GM13976 (cell line): Measurements from ENCODE around the gene BTBD10.
"Not testable (repeated sequence)": the region's sequence is repeated elsewhere in the genome, so short reads cannot be mapped to it uniquely, and the experiment has no call there.

Experiments used
- DNase-seq: peaks from one replicate; pipeline ENCODE4 v3.0.0; 2012; ENCODE audit warnings: low spot score
- CTCF ChIP-seq: IDR thresholded peaks from 2 replicates; pipeline ENCODE4 v1.5.1; 2012; ENCODE audit warnings: borderline replicate concordance, mild to moderate bottlenecking; ENCODE audit not compliant: insufficient read depth; ENCODE audit errors: extremely low read depth, missing control alignments, control extremely low read depth
- in situ Hi-C: fragments of 300-500 bp; cut with MboI; formaldehyde crosslinking; loops from one replicate; pipeline ENCODE4 v1.12.0; 2022; ENCODE audit warnings: low sequenced_read_pairs, mixed read lengths, inconsistent platforms; ENCODE audit not compliant: unreplicated experiment

BTBD10 gene

DNA sequence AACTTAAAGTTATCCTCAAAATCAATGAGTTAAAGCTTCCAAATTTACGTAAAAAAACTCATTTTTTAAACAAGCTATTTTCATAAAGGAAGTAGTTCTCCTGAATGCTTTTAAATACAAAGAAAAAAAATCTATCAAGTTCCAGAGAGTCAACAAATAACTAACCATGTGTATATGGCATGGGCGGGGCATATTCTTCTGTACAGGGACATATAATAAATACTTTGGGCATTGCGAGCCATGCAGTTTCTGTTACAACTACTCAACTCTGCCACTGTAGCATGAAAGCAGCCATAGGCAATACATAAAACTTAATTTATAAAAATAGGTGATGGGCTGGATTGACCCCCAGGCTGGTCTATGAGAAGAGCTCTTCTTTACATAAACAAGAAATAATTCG is 57.8 kb downstream of the BTBD10 start:
- no peak for TF ChIP-seq CTCF
- no peak for DNase-seq
- in situ Hi-C loops = no loop called here

GRCh38 chr11:13398335-13398734 is 64.7 kb downstream of the BTBD10 start:
- in situ Hi-C loops = not testable (repeated sequence)

GRCh38 chr11:13391217-13391616 is 71.8 kb downstream of the BTBD10 start:
- no peak for DNase-seq
- no peak for TF ChIP-seq CTCF
- in situ Hi-C loops = no loop called here

More at GRCh38 chr11:13398335-13398734, 64.7 kb downstream of the BTBD10 start:
- not testable (repeated sequence) for DNase-seq

- no peak for TF ChIP-seq CTCF
- in situ Hi-C loops = no loop called here
- DNase-seq = no peak
Observed at GRCh38 chr11:13388741-13389140, 74.3 kb downstream of the BTBD10 start.

- DNase-seq = no peak
- TF ChIP-seq CTCF = no peak
- in situ Hi-C loops = no loop called here
Observed at GRCh38 chr11:13386567-13386966, 76.5 kb downstream of the BTBD10 start.

DNA sequence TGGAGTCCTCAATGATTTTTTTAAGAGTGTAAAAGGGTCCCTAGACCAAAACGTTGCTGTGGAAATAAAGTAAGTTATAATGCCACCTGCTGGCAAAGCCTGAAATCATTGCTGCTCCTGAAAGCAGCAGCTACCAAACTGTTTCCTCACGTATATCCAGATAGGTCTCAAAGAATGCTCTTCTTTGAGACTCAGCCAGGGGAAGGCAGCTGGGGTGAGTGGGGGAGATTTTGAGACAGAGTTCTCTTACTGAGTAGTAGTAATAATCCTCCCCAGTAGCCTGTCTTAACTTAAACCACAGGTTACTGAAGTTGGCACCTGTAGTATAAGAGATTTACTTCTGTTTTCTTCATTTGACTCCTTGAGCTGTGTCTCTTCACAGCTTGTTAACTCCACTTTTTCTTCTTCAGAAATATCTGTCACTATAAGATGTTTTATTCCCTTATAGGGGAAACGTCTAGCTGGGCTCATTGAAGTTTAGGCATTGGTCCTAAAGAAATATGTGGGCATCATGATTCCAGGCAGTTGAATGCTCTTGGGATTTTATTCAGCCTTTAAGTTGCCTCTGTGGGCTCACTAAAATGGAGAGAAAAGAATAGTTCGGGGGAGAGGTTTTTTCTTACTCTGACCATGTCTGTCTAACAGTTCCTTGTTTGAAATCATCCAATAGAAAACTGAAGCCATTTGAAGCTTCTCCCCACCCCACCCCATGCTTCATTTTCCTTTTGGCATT is 77.9 kb downstream of the BTBD10 start:
- TF ChIP-seq CTCF = peak; percentile 67
- DNase-seq = peak; percentile 32
- in situ Hi-C loops = no loop called here

DNA sequence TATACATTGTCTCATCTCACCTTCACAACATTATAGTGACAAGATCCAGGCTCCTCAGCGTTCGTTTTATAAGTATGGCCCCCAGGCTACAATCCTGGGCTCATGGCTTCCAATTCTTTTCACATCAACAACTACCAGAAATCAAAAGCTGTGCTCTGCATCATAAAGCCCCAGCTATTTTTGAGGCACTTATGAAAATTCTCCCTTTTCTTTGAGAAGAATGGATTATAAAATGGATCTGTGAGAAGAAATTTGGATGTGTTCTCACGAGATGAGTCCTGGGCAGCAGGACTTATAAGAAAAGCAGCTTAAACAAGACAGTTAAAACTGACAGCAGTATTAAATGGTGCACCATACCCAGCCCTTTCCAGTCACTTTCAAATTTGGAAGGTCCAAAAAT is 80.3 kb downstream of the BTBD10 start:
- no peak for DNase-seq
- no peak for TF ChIP-seq CTCF
- in situ Hi-C loops = no loop called here
